IPS-15b (cell line): ENCODE measurements around the gene SELENON.
A peak's percentile ranks its signal among the peaks of the same experiment; 100 is the strongest.

Experiments used
- H3K27me3 ChIP-seq: one replicate; pipeline ENCODE4 v1.6.1; 2013; ENCODE audit warnings: low read length; ENCODE audit not compliant: control insufficient read depth, insufficient read depth
- H3K36me3 ChIP-seq: one replicate; pipeline ENCODE4 v1.6.1; 2013; ENCODE audit warnings: low read length; ENCODE audit not compliant: control insufficient read depth, insufficient read depth
- H3K4me1 ChIP-seq: one replicate; pipeline ENCODE4 v1.6.1; 2013; ENCODE audit warnings: mild to moderate bottlenecking, low read length; ENCODE audit not compliant: control insufficient read depth, insufficient read depth
- H3K4me3 ChIP-seq: one replicate; pipeline ENCODE4 v1.5.1; 2013; ENCODE audit warnings: low read depth, low read length
- H3K9ac ChIP-seq: one replicate; pipeline ENCODE4 v1.6.1; 2013; ENCODE audit warnings: low read depth, mild to moderate bottlenecking, low read length
- H3K9me3 ChIP-seq: one replicate; pipeline ENCODE4 v1.6.1; 2013; ENCODE audit warnings: mild to moderate bottlenecking, low read length; ENCODE audit not compliant: control insufficient read depth, insufficient read depth

SELENON gene

DNA sequence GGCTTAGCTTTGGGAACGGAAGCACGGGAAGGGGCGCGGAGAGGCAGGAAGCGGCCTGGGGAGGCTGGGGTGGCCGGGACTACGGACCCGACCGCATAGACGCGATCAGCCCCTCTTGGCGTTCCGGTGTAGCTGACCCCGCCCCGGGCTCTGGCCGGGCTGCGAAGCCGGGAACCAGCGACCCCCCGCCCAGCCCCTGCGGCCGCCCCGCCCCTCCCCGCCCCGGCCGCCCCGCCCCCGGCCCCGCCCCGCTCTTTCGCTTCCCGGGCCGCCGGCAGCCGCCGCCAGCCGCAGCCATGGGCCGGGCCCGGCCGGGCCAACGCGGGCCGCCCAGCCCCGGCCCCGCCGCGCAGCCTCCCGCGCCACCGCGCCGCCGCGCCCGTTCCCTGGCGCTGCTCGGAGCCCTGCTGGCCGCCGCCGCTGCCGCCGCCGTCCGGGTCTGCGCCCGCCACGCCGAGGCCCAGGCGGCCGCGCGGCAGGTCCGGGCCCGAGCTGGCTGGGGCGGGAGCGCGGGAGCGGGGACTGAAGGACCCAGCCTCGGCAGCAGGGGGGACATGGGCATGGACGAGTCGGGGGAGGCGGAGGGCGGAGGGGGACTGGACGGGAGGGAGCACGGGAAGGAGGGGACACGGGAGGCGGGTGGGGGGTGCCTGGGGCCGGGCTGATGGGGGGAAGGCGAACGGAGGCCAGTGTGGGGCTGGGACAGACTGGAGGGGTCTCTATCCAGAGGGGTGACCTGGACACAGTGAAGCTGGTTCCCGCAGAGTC lies at the start of gene SELENON:
Gene SELENON (plus strand): TSS at position 259 of the 768 bp plus-strand sequence. CDS start 38 bp downstream, at position 297.
- H3K4me1 ChIP-seq: peaks cover 3% of the 10 kb centered on the region
- H3K9me3 ChIP-seq: no peaks in the 10 kb centered on the region
- H3K9ac ChIP-seq: peak within 1 kb of the TSS; percentile 54
- H3K4me3 ChIP-seq: peak within 1 kb of the TSS; percentile 68
- H3K36me3 ChIP-seq: peaks cover 6% of the 10 kb centered on the region
- no peaks in the 10 kb centered on the region for H3K27me3 ChIP-seq

DNA sequence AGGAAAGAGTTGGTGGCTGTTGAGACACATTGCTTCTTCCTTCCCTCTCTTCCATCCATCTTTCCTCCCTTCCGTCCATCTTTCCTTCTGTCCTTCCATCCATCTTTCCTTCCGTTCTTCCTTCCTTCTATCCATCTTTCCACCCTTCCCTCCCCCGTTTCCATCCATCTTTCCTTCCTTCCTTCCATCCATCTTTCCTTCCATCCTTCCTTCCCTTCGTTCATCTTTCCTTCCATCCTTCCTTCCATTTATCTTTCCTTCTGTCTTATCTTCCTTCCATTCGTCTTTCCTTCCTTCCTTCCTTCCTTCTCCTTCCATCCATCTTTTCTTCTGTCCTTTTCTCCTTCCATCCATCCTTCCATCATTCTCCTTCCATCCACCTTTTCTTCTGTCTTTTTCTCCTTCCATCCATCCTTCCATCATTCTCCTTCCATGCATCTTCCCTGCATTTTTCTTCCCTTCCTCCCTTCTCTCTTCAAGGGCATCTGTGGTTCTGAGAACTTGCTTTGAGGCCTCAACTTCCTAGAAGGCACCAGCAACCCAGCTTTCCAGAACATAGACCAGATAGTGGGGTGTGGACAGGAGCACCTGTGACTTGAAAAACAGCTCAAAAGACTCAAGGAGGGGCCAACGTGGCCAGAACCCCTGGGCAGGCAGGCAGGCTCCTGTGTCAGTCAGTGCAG lies 48.9 kb upstream of the SELENON start:
- peaks cover 6% of the 10 kb centered on the region for H3K4me1 ChIP-seq
- no peaks in the 10 kb centered on the region for H3K27me3 ChIP-seq
- H3K36me3 ChIP-seq: peaks cover 2% of the 10 kb centered on the region
- H3K9ac ChIP-seq: no peak overlapping the region
- no peaks in the 10 kb centered on the region for H3K9me3 ChIP-seq
- H3K4me3 ChIP-seq: no peak overlapping the region

DNA sequence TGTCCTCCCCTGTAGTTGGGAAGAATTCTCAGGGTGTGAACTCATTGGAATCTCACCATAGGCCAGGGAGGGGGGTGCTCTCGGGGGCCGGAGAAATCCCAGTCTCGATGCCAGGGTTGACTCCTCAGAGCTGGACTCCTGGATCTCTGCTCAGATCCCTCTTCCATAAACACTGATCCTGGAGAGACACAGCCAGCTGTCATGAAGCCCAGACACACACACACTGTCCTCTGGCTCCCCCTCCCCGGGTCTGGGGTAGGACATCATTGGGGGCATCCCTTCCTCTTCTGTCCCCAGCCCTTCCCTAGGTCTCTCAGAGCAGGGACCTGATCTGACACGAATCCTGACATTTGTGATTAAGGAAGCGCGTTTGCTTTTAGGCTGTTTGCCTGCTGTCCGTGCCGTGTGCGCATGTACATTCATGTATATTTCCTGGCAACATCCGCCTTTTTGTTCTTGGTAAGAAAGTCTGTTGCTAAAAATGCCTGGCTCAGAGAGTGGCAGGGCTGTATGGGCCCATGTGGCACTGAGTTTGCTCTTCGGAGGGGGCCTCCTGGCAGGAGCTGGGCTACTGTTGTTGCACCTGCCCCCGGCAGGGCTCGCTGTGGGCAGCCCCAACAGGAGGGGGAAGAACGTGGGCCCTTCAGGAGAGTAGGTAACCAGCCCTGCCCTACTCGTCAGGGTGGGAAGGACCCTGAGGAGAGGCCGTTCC lies 45.4 kb upstream of the SELENON start:
- peak overlapping the region; percentile 12 for H3K9ac ChIP-seq
- no peaks in the 10 kb centered on the region for H3K9me3 ChIP-seq
- peaks cover 4% of the 10 kb centered on the region for H3K4me1 ChIP-seq
- peaks cover 2% of the 10 kb centered on the region for H3K36me3 ChIP-seq
- H3K4me3 ChIP-seq: no peak overlapping the region
- H3K27me3 ChIP-seq: no peaks in the 10 kb centered on the region

DNA sequence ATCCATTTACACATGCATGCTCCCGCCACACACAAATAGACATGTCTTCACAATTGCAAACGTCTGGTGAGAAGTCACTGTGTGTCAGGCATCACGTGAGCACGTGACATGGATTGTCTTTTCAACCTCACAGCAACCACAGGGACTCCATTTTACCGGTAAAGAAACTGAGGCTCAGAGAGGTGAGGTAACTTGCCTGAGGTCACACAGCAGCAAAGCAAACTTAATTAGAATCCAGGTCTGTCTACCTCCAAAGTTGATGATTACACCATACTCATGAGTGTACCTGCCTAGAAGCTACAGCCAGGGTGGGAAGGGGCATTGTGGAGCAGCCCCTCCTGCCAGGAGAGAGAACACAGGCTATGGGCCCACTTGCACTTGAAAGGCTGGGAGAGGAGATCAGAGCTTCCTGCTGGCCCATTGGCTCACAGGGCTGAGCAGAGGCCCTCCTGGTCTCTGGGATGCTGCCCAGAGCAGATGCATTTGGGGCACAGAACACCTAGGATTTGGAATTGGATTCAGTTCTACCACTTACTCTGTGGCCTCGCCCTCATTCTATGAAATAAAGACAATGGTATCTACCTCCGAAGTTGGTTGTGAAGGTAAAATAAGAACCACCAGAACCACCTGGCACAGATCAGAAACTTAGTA lies 44.4 kb upstream of the SELENON start:
- Histone ChIP-seq H3K36me3 (peaks cover 2% of the 10 kb centered on the region), H3K4me3 (no peak overlapping the region), H3K27me3 (no peaks in the 10 kb centered on the region), H3K9me3 (no peaks in the 10 kb centered on the region), H3K4me1 (peaks cover 4% of the 10 kb centered on the region), H3K9ac (peak overlapping the region; percentile 24)

- Histone ChIP-seq H3K9me3 (no peaks in the 10 kb centered on the region), H3K27me3 (no peaks in the 10 kb centered on the region), H3K4me3 (no peak overlapping the region), H3K4me1 (peaks cover 4% of the 10 kb centered on the region), H3K36me3 (peaks cover 2% of the 10 kb centered on the region), H3K9ac (peak overlapping the region; percentile 24)
Measured at GRCh38 chr1:25756215-25756614, 43.8 kb upstream of the SELENON start.

GRCh38 chr1:25757151-25757845 lies 42.7 kb upstream of the SELENON start:
- Histone ChIP-seq H3K4me3 (no peak overlapping the region), H3K9me3 (no peaks in the 10 kb centered on the region), H3K27me3 (no peaks in the 10 kb centered on the region)

GRCh38 chr1:25757846-25758185 lies 42.2 kb upstream of the SELENON start:
- Histone ChIP-seq H3K9me3 (no peaks in the 10 kb centered on the region), H3K4me3 (no peak overlapping the region), H3K4me1 (peaks cover 4% of the 10 kb centered on the region)

More at GRCh38 chr1:25757151-25757845, 42.7 kb upstream of the SELENON start:
- Histone ChIP-seq H3K4me1 (peaks cover 4% of the 10 kb centered on the region), H3K9ac (no peak overlapping the region), H3K36me3 (peaks cover 2% of the 10 kb centered on the region)

GRCh38 chr1:25758466-25759070 lies 41.4 kb upstream of the SELENON start:
- Histone ChIP-seq H3K36me3 (peaks cover 2% of the 10 kb centered on the region), H3K9me3 (no peaks in the 10 kb centered on the region), H3K4me3 (no peak overlapping the region), H3K4me1 (peaks cover 4% of the 10 kb centered on the region), H3K27me3 (no peaks in the 10 kb centered on the region), H3K9ac (no peak overlapping the region)

More at GRCh38 chr1:25757846-25758185, 42.2 kb upstream of the SELENON start:
- H3K9ac ChIP-seq: no peak overlapping the region
- peaks cover 2% of the 10 kb centered on the region for H3K36me3 ChIP-seq
- no peaks in the 10 kb centered on the region for H3K27me3 ChIP-seq

DNA sequence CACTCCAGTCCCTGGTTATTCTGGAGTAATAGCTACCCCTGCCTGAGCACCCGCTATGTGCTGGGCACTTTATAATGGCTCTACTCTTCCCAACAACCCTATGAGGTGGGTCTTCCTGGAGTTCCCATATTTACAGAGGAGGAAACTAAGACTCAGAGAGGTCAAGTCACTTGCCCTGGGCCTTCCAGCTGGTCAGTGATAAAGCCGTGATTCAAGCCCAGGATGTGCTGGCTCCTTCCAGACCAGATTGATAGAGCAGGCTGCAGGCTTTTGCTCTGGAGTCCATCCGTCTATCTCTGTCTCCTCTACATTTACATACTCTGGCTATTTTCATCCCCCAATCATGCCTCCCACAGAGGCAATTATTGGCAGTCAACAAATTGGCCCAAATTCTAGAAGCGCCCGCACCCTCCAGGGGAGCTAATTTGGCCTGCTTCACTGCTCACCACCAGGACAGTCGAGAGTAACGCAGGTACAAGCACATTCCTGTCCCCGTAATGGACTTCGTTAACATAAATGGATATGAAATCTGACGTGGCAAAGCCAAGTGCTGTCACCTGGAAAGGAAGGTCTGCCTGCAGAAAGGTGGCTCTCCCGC lies 39.8 kb upstream of the SELENON start:
- Histone ChIP-seq H3K9ac (no peak overlapping the region), H3K4me1 (peaks cover 4% of the 10 kb centered on the region), H3K9me3 (no peaks in the 10 kb centered on the region), H3K36me3 (no peaks in the 10 kb centered on the region), H3K27me3 (no peaks in the 10 kb centered on the region), H3K4me3 (no peak overlapping the region)

- Histone ChIP-seq H3K4me3 (no peak overlapping the region), H3K9me3 (no peaks in the 10 kb centered on the region), H3K9ac (no peak overlapping the region), H3K4me1 (peaks cover 4% of the 10 kb centered on the region), H3K27me3 (no peaks in the 10 kb centered on the region), H3K36me3 (no peaks in the 10 kb centered on the region)
Measured at GRCh38 chr1:25760871-25761270, 39.1 kb upstream of the SELENON start.
